OCI-LY3 (cell line): ENCODE results near the gene ARHGAP18.

Experiments used
- CTCF ChIP-seq: fragments of 200-600, 300-600 bp; sonication (generic); IDR thresholded peaks from 2 replicates; pipeline ENCODE4 v1.5.1; 2014; ENCODE audit warnings: antibody characterized with exemption, low read length, low read depth
- EZH2phosphoT487 ChIP-seq: fragments of 200-600 bp; shearing (Covaris generic); IDR thresholded peaks from 2 replicates; pipeline ENCODE4 v1.6.1; 2018; ENCODE audit warnings: antibody characterized with exemption, mixed run types, low read depth

GRCh38 chr6:129555206-129555832 lies 154.7 kb downstream of the ARHGAP18 start:
- no peak for TF ChIP-seq CTCF
- no peak for TF ChIP-seq EZH2phosphoT487
